ENCODE results near the gene CYB5D1. TPM values are rescaled to one million over a fixed set of nuclear protein-coding genes. Genes with fewer than 3 reads are reported as not detected.

The CYB5D1 gene
- total and polyA plus RNA-seq, 3 experiments from 2014 or later = 3.1 to 17.6 (median 16.4) TPM

DNA sequence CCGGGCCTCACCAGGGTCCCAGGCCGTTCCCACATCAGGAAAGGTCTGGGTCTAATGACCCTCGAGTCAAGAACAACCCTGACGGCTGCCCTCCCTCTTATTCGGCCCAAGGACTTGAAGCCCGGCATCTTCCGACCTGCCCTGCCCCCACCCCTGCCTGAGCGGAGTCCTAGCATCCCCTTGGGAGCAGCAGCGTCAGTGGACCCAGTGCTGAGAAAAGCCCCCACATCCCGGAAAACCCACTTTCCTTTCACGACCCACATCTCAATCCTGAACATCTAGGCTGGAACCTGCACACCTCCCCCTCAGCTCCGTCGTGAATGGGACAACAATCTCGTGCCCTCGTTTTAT, 2.2 kb upstream of the CYB5D1 start:
- H3K4me3 Mint-ChIP-seq = peak overlapping the region in 1 of 7 donors; percentile 54
- peaks cover 11 to 21% (median 16%) of the 10 kb centered on the region in 3 donors for H3K4me1 Mint-ChIP-seq
- ChIA-PET POLR2A (interaction anchor here (2.4 to 3.1 kb wide), 3 partner anchors 11 to 19 kb away, joined by 10 to 46 read pairs (median 15); no protein-coding TSS in a partner anchor), CTCF (interaction anchor here (1.2 to 2.6 kb wide), 2 partner anchors 12 to 21 kb away, joined by 3 to 28 read pairs; partner anchors contain the start of gene KDM6B)
- peaks cover 37% of the 10 kb centered on the region for H3K4me1 ChIP-seq (ENCODE audit: insufficient read depth, low read length)
- no peaks in the 10 kb centered on the region for H3K9me3 Mint-ChIP-seq
- DNase-seq = peak in 1 of 5 donors; percentile 59
- no peak overlapping the region for H3K4me3 ChIP-seq (ENCODE audit: low read length)
- peaks cover 0 to 39% (median 2%) of the 10 kb centered on the region in 3 donors for H3K36me3 Mint-ChIP-seq
- no peaks in the 10 kb centered on the region for H3K27me3 ChIP-seq (ENCODE audit: insufficient read depth, low read length, poor library complexity, severe bottlenecking)
- H3K36me3 ChIP-seq (ENCODE audit: insufficient read depth, low read length) = peaks cover 4% of the 10 kb centered on the region
- no peaks in the 10 kb centered on the region for H3K9me3 ChIP-seq (ENCODE audit: low read length)
- no peak overlapping the region for H3K27ac ChIP-seq (ENCODE audit: low read depth, low read length)
- peak overlapping the region in 2 of 8 donors; percentile 64 to 73 for H3K27ac Mint-ChIP-seq
- peaks cover 0 to 2% of the 10 kb centered on the region in 2 donors for H3K27me3 Mint-ChIP-seq

DNA sequence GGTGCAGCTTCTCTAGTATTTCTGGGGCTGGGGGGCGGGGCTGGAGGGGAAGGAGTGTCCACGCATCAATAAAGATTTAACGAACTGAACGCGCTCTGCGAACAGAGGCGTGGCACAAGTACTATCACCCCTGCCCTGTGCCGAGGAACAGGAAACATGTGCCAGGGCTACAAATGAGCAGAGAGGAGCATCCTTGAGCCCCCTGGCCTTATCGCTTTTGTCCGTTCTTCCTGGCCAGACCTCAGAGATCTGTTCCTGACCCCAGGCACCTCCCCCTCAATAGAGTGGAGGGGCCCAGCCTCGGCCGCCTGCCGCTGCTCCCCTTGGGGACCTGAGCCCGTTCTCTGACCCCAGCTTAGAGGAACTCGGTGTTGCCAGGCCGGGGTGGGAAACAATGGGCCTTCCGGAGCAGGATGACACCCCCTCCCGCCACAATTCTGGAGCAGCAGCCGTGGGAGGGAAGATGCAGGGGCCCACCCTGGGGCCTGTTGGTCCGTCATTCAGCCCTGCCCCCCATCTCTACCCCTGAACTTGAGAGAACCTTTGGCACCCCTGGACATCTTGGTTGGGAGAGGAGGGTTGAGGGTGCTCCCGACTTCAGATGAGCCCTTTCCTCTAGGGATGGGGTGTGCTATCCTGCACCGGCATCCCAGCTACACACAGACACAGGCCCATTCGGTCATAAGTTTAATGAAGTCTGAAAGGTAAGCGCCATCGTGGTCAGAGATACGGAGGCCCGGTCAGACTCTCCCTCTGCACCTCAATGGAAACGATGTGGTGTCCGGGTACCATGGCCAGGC, 1.6 kb upstream of the CYB5D1 start:
- peaks cover 0 to 2% of the 10 kb centered on the region in 2 donors for H3K27me3 Mint-ChIP-seq
- Histone ChIP-seq H3K9me3 (ENCODE audit: low read length) (no peaks in the 10 kb centered on the region), H3K36me3 (ENCODE audit: insufficient read depth, low read length) (peaks cover under 1% of the 10 kb centered on the region), H3K27ac (ENCODE audit: low read depth, low read length) (peak overlapping the region; percentile 81), H3K4me3 (ENCODE audit: low read length) (peak overlapping the region; percentile 79), H3K4me1 (ENCODE audit: insufficient read depth, low read length) (peaks cover 32% of the 10 kb centered on the region), H3K27me3 (ENCODE audit: insufficient read depth, low read length, poor library complexity, severe bottlenecking) (no peaks in the 10 kb centered on the region)
- DNase-seq = peak in 3 of 5 donors; percentile 10 to 54 (median 21)
- no peaks in the 10 kb centered on the region for H3K9me3 Mint-ChIP-seq
- peaks cover 0 to 37% (median 2%) of the 10 kb centered on the region in 3 donors for H3K36me3 Mint-ChIP-seq
- CTCF ChIA-PET = interaction anchor here (0.7 to 2.6 kb wide), 7 partner anchors 9 to 186 kb away, joined by 3 to 28 read pairs (median 4); partner anchors contain the start of gene KDM6B
- H3K27ac Mint-ChIP-seq = peak overlapping the region in 2 of 8 donors; percentile 57 to 73
- H3K4me3 Mint-ChIP-seq = no peak overlapping the region
- peaks cover 11 to 16% (median 11%) of the 10 kb centered on the region in 3 donors for H3K4me1 Mint-ChIP-seq
- POLR2A ChIA-PET = interaction anchor here (1.0 to 3.1 kb wide), 12 partner anchors 11 to 169 kb away, joined by 3 to 46 read pairs (median 7); partner anchors contain the start of genes KDM6B, RNF227, TP53 and TRAPPC1

DNA sequence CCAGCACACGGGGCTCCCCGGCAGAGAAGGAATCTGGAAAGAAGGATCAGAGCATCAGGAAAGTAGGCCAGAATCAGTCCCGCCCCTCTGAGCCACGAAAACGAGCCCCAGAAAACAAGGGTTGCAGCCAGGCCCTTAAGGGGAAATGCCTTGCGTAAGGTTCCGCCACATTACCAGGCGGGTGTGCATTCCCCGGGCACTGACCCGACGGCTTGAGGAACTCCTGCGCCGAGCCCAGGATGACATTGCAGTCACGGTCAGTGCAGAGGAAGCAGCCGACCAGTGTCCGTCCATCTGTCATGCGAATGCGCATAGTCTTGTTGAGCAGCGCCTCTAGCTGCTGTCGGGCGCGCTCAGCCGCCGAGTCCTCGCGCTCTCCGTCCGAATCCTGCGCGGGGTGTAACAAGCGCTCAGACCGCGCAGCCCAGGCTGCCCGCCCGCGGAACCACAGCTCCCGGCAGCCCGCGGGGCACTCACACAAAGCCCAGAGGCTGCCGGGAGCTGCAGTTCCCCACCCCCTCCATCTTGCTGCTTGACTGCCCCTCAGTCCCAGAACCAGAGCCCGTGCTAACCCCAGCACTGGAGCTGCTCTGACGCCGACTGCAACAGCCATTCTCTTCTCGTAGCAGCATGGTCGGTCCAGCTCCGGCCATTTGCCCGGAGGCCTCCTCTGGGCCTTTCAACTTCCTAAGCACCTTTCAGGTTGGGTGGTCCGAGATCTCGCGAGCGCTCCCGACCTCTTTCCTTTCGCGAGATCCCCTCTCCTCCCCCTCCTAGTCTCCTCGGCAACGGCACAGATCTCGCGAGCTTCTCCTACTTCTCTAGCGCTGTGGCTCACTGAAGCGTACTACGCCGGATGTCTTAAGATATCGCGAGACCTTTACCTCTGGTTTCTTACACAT, 741 bp upstream of the CYB5D1 start, which contains the start of gene NAA38:
Gene NAA38, minus strand, starts transcription at position 749 of the 902 bp plus-strand sequence. Its CDS starts 96 bp downstream, at position 653.
- ChIA-PET POLR2A (interaction anchor here (0.7 to 3.1 kb wide), 17 partner anchors 9 to 170 kb away, joined by 3 to 46 read pairs (median 5); partner anchors contain the start of genes KDM6B, RNF227, TP53 and TRAPPC1), CTCF (interaction anchor here (0.7 to 2.6 kb wide), 13 partner anchors 8 to 185 kb away, joined by 3 to 28 read pairs (median 4); partner anchors contain the start of gene KDM6B)
- Histone ChIP-seq H3K4me1 (ENCODE audit: insufficient read depth, low read length) (peaks cover 25% of the 10 kb centered on the region), H3K27me3 (ENCODE audit: insufficient read depth, low read length, poor library complexity, severe bottlenecking) (no peaks in the 10 kb centered on the region), H3K9me3 (ENCODE audit: low read length) (no peaks in the 10 kb centered on the region), H3K27ac (ENCODE audit: low read depth, low read length) (peak within 1 kb of the TSS; percentile 81), H3K4me3 (ENCODE audit: low read length) (peak within 1 kb of the TSS; percentile 79), H3K36me3 (ENCODE audit: insufficient read depth, low read length) (no peaks in the 10 kb centered on the region)
- Mint-ChIP-seq H3K9me3 (no peaks in the 10 kb centered on the region), H3K4me1 (peaks cover 5 to 7% (median 5%) of the 10 kb centered on the region in 3 donors), H3K4me3 (no peak within 1 kb of the TSS), H3K27me3 (no peaks in the 10 kb centered on the region), H3K27ac (no peak within 1 kb of the TSS), H3K36me3 (peaks cover 0 to 28% (median 2%) of the 10 kb centered on the region in 3 donors)
- DNase-seq = peak; percentile 89 to 98 (median 97)

DNA sequence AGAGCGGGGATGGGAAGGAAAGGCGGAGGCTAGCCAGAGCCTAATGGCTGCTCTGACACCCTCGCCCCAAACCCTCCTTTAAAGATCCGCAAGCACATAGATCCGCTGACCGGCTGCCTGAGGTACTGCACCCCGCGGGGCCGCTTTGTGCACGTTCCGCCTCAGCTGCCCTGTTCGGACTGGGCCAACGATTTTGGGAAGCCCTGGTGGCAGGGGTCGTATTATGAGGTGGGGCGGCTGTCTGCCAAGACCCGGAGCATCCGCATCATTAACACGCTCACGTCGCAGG, 663 bp downstream of the CYB5D1 start:
- Histone ChIP-seq H3K4me3 (ENCODE audit: low read length) (peak overlapping the region; percentile 79), H3K4me1 (ENCODE audit: insufficient read depth, low read length) (peaks cover 21% of the 10 kb centered on the region), H3K9me3 (ENCODE audit: low read length) (no peaks in the 10 kb centered on the region), H3K27me3 (ENCODE audit: insufficient read depth, low read length, poor library complexity, severe bottlenecking) (no peaks in the 10 kb centered on the region), H3K36me3 (ENCODE audit: insufficient read depth, low read length) (no peaks in the 10 kb centered on the region), H3K27ac (ENCODE audit: low read depth, low read length) (peak overlapping the region; percentile 81)
- H3K36me3 Mint-ChIP-seq = peaks cover 0 to 20% (median 2%) of the 10 kb centered on the region in 3 donors
- no peaks in the 10 kb centered on the region for H3K27me3 Mint-ChIP-seq
- CTCF ChIA-PET = interaction anchor here (1.9 to 14.1 kb wide), 2 partner anchors 12 to 130 kb away, joined by 4 to 175 read pairs; no protein-coding TSS in a partner anchor
- H3K9me3 Mint-ChIP-seq = no peaks in the 10 kb centered on the region
- POLR2A ChIA-PET = no interaction called here
- H3K4me1 Mint-ChIP-seq = peaks cover 5 to 10% (median 7%) of the 10 kb centered on the region in 3 donors
- peak overlapping the region in 2 of 8 donors; percentile 54 to 76 for H3K27ac Mint-ChIP-seq
- H3K4me3 Mint-ChIP-seq = no peak overlapping the region
- peak in 2 of 5 donors; percentile 7 to 57 for DNase-seq

DNA sequence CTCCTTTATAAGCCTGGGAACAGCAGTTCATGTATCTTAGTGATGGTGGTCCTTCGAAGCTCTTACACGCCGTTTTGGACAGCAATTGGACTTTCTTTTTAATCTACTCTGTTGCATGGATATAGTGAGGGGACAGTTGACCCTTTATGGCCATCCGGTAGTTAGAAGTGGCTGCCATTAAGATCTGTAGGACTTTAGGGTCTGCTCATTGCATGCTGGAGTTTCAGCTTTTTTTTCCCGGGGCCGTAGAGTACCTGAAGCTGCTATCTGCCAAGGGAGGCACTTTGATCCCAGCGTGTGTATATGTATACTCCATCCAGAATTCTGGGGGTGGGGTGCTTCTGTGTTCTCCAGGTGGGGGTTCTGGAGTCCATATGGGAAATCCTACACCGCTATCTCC, 1.2 kb downstream of the CYB5D1 start:
- Histone ChIP-seq H3K27ac (ENCODE audit: low read depth, low read length) (no peak overlapping the region), H3K36me3 (ENCODE audit: insufficient read depth, low read length) (no peaks in the 10 kb centered on the region), H3K4me1 (ENCODE audit: insufficient read depth, low read length) (peaks cover 21% of the 10 kb centered on the region), H3K9me3 (ENCODE audit: low read length) (no peaks in the 10 kb centered on the region), H3K4me3 (ENCODE audit: low read length) (no peak overlapping the region), H3K27me3 (ENCODE audit: insufficient read depth, low read length, poor library complexity, severe bottlenecking) (no peaks in the 10 kb centered on the region)
- H3K27ac Mint-ChIP-seq = peak overlapping the region in 3 of 8 donors; percentile 49 to 76 (median 54)
- POLR2A ChIA-PET = interaction anchor here (0.6 kb wide), 1 partner anchor 33 kb away, joined by 7 read pairs; no protein-coding TSS in a partner anchor
- H3K9me3 Mint-ChIP-seq = no peaks in the 10 kb centered on the region
- CTCF ChIA-PET = interaction anchor here (1.9 to 14.1 kb wide), 3 partner anchors 12 to 130 kb away, joined by 4 to 175 read pairs (median 6); no protein-coding TSS in a partner anchor
- peak overlapping the region in 1 of 7 donors; percentile 49 for H3K4me3 Mint-ChIP-seq
- no peaks in the 10 kb centered on the region for H3K27me3 Mint-ChIP-seq
- no peak for DNase-seq
- peaks cover 5 to 10% (median 7%) of the 10 kb centered on the region in 3 donors for H3K4me1 Mint-ChIP-seq
- H3K36me3 Mint-ChIP-seq = peaks cover 0 to 18% (median 0%) of the 10 kb centered on the region in 3 donors

DNA sequence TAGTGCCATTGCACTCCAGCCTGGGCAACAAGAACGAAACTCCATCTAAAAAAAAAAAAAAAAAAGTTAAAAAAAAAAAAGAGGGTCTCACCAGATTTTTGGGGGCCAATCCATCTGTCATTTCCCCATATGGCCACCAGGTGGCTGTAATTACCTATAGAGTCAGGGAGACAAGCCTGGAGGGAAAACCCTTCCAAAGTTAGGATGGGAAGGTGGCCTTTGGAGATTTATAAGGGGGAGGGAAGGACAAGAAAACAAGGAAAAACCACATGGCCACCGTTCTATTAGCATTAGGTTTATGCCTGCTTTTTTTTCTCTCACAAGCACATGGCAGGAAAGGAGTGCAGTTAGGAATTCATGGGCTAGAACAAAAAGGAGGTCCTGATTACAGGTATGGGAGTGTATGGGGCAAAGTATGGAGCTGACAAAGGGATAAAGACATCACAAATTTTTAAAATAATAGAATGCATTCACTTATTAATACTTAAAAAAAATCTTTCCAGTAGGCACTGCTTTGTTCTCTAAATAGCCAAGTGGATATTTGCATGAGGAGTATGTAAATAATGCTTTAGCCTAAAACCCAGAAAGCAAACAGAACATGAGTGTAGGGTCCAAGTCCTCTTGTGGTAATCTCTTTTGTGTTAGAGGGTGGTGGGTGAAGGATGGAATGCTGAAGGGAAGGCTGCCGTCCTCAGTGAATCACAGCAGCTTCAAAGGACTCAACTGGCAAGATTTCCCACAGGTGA, 5.1 kb downstream of the CYB5D1 start:
- peak in 4 of 5 donors; percentile 49 to 70 (median 60) for DNase-seq
- Histone ChIP-seq H3K27ac (ENCODE audit: low read depth, low read length) (no peak overlapping the region), H3K4me1 (ENCODE audit: insufficient read depth, low read length) (peaks cover 17% of the 10 kb centered on the region), H3K9me3 (ENCODE audit: low read length) (no peaks in the 10 kb centered on the region), H3K27me3 (ENCODE audit: insufficient read depth, low read length, poor library complexity, severe bottlenecking) (no peaks in the 10 kb centered on the region), H3K4me3 (ENCODE audit: low read length) (no peak overlapping the region), H3K36me3 (ENCODE audit: insufficient read depth, low read length) (no peaks in the 10 kb centered on the region)
- peak overlapping the region in 3 of 8 donors; percentile 12 to 58 (median 40) for H3K27ac Mint-ChIP-seq
- peaks cover 17 to 18% (median 17%) of the 10 kb centered on the region in 3 donors for H3K4me1 Mint-ChIP-seq
- peaks cover 0 to 14% (median 5%) of the 10 kb centered on the region in 3 donors for H3K36me3 Mint-ChIP-seq
- no peaks in the 10 kb centered on the region for H3K9me3 Mint-ChIP-seq
- CTCF ChIA-PET = interaction anchor here (0.7 to 14.1 kb wide), 24 partner anchors 11 to 367 kb away, joined by 3 to 175 read pairs (median 4); partner anchors contain the start of gene RNF227
- H3K4me3 Mint-ChIP-seq = no peak overlapping the region
- POLR2A ChIA-PET = interaction anchor here (0.7 kb wide), 2 partner anchors 11 to 175 kb away, joined by 3 to 5 read pairs; no protein-coding TSS in a partner anchor
- no peaks in the 10 kb centered on the region for H3K27me3 Mint-ChIP-seq

All from CD8-positive, alpha-beta memory T cell (primary cell).